ENCODE results near the gene PDZD2.

PDZD2 gene

GRCh38 chr5:32020946-32021345 is 382.0 kb downstream of the PDZD2 start:
- peak overlapping the region; percentile 60; the same call in 1 of the 2 replicates for H3K4me2 ChIP-seq (ENCODE audit: low read depth, low read length)

GRCh38 chr5:32021771-32022170 is 382.8 kb downstream of the PDZD2 start:
- Histone ChIP-seq H3K9me2 (replicated peaks; ENCODE audit: insufficient read depth, low read length) (no peaks in the 10 kb centered on the region), H3K4me2 (ENCODE audit: low read depth, low read length) (no peak overlapping the region), H3K27ac (ENCODE audit: low read length) (no peak overlapping the region), H3K36me3 (replicated peaks; ENCODE audit: insufficient read depth, low read length) (no peaks in the 10 kb centered on the region), H3K27me3 (replicated peaks; ENCODE audit: insufficient read depth, low read length) (no peaks in the 10 kb centered on the region), H3K9me3 (replicated peaks; ENCODE audit: insufficient read depth, low read length) (no peaks in the 10 kb centered on the region), H4K20me1 (ENCODE audit: insufficient read depth, low read length) (no peaks in the 10 kb centered on the region), H3K4me3 (ENCODE audit: low read length) (no peak overlapping the region), H3K9ac (ENCODE audit: low read length) (no peak overlapping the region), H3F3A (ENCODE audit: insufficient read depth, low read length) (peaks cover 8% of the 10 kb centered on the region), H3K4me1 (ENCODE audit: low read length) (no peaks in the 10 kb centered on the region), H3K79me2 (ENCODE audit: low read length) (no peaks in the 10 kb centered on the region), H2AFZ (ENCODE audit: low read length) (no peak overlapping the region)
- no peak for DNase-seq
- TF ChIP-seq CTCF (IDR thresholded peaks at IDR 0.05; ENCODE audit: low read length), result no peak
- TF ChIP-seq EZH2 (optimal IDR thresholded peaks at IDR 0.05; ENCODE audit: low read depth, low read length), result no peak

More at GRCh38 chr5:32020946-32021345, 382.0 kb downstream of the PDZD2 start:
- no peak overlapping the region for H3K4me3 ChIP-seq (ENCODE audit: low read length)
- no peak overlapping the region for H2AFZ ChIP-seq (ENCODE audit: low read length)
- H3K9ac ChIP-seq (ENCODE audit: low read length), result no peak overlapping the region
- no peaks in the 10 kb centered on the region for H4K20me1 ChIP-seq (ENCODE audit: insufficient read depth, low read length)
- H3K4me1 ChIP-seq (ENCODE audit: low read length), result no peaks in the 10 kb centered on the region
- H3K9me2 ChIP-seq (replicated peaks; ENCODE audit: insufficient read depth, low read length), result no peaks in the 10 kb centered on the region
- no peaks in the 10 kb centered on the region for H3K36me3 ChIP-seq (replicated peaks; ENCODE audit: insufficient read depth, low read length)
- no peaks in the 10 kb centered on the region for H3K9me3 ChIP-seq (replicated peaks; ENCODE audit: insufficient read depth, low read length)
- H3F3A ChIP-seq (ENCODE audit: insufficient read depth, low read length), result peaks cover 8% of the 10 kb centered on the region
- no peak for DNase-seq
- TF ChIP-seq EZH2phosphoT487 (IDR thresholded peaks at IDR 0.05; ENCODE audit: low read length) (no peak), CTCF (IDR thresholded peaks at IDR 0.05; ENCODE audit: low read length) (no peak), EZH2 (optimal IDR thresholded peaks at IDR 0.05; ENCODE audit: low read depth, low read length) (no peak)
- H3K27ac ChIP-seq (ENCODE audit: low read length), result no peak overlapping the region
- H3K27me3 ChIP-seq (replicated peaks; ENCODE audit: insufficient read depth, low read length), result no peaks in the 10 kb centered on the region
- H3K79me2 ChIP-seq (ENCODE audit: low read length), result no peaks in the 10 kb centered on the region

- TF ChIP-seq EZH2phosphoT487 (IDR thresholded peaks at IDR 0.05; ENCODE audit: low read length) (no peak), EZH2 (optimal IDR thresholded peaks at IDR 0.05; ENCODE audit: low read depth, low read length) (no peak), CTCF (IDR thresholded peaks at IDR 0.05; ENCODE audit: low read length) (no peak)
- H3K9ac ChIP-seq (ENCODE audit: low read length), result no peak overlapping the region
- no peaks in the 10 kb centered on the region for H3K36me3 ChIP-seq (replicated peaks; ENCODE audit: insufficient read depth, low read length)
- H3F3A ChIP-seq (ENCODE audit: insufficient read depth, low read length), result peaks cover 8% of the 10 kb centered on the region
- no peaks in the 10 kb centered on the region for H3K27me3 ChIP-seq (replicated peaks; ENCODE audit: insufficient read depth, low read length)
- H3K9me2 ChIP-seq (replicated peaks; ENCODE audit: insufficient read depth, low read length), result no peaks in the 10 kb centered on the region
- H3K9me3 ChIP-seq (replicated peaks; ENCODE audit: insufficient read depth, low read length), result no peaks in the 10 kb centered on the region
- no peak overlapping the region for H3K27ac ChIP-seq (ENCODE audit: low read length)
- no peak for DNase-seq
- no peak overlapping the region for H3K4me2 ChIP-seq (ENCODE audit: low read depth, low read length)
- no peaks in the 10 kb centered on the region for H3K4me1 ChIP-seq (ENCODE audit: low read length)
- no peaks in the 10 kb centered on the region for H4K20me1 ChIP-seq (ENCODE audit: insufficient read depth, low read length)
- no peak overlapping the region for H2AFZ ChIP-seq (ENCODE audit: low read length)
- H3K4me3 ChIP-seq (ENCODE audit: low read length), result no peak overlapping the region
- no peaks in the 10 kb centered on the region for H3K79me2 ChIP-seq (ENCODE audit: low read length)
Measured at GRCh38 chr5:32022638-32023037, 383.7 kb downstream of the PDZD2 start.

Data from MM.1S (cell line).